GM23248 (cell line): ENCODE results near the gene DIS3. TPM values are rescaled to one million over a fixed set of nuclear protein-coding genes. Genes with fewer than 3 reads are reported as not detected.

Source experiments
- DNase-seq: peaks from one replicate; pipeline ENCODE4 v3.0.0-alpha.2; 2015
- H2AFZ ChIP-seq: fragments of 200-600 bp; sonication (generic); 2 replicates; pipeline ENCODE4 v1.6.1; 2016; ENCODE audit warnings: antibody characterized with exemption
- H3F3A ChIP-seq: fragments of 200-600 bp; sonication (generic); 2 replicates; pipeline ENCODE4 v1.6.1; 2016; ENCODE audit warnings: mild to moderate bottlenecking, antibody characterized with exemption, mixed run types; ENCODE audit not compliant: insufficient read depth
- H3K27ac ChIP-seq: fragments of 200-600 bp; sonication (generic); 2 replicates; pipeline ENCODE4 v1.5.1; 2016; ENCODE audit warnings: mild to moderate bottlenecking
- H3K27me3 ChIP-seq: fragments of 200-600 bp; sonication (generic); replicated peaks from 2 replicates; pipeline ENCODE4 v1.6.1; 2016; ENCODE audit warnings: mild to moderate bottlenecking; ENCODE audit not compliant: insufficient read depth
- H3K36me3 ChIP-seq: fragments of 200-600 bp; sonication (generic); 2 replicates; pipeline ENCODE4 v1.6.1; 2016; ENCODE audit warnings: low read depth, mild to moderate bottlenecking
- H3K4me1 ChIP-seq: fragments of 200-600 bp; sonication (generic); 2 replicates; pipeline ENCODE4 v1.6.1; 2016; ENCODE audit warnings: mild to moderate bottlenecking; ENCODE audit not compliant: insufficient read depth
- H3K4me2 ChIP-seq: fragments of 200-600 bp; sonication (generic); one replicate; pipeline ENCODE4 v1.6.1; 2016; ENCODE audit warnings: mild to moderate bottlenecking; ENCODE audit not compliant: unreplicated experiment
- H3K4me3 ChIP-seq: fragments of 200-600 bp; sonication (generic); 2 replicates; pipeline ENCODE4 v1.5.1; 2016; ENCODE audit warnings: mild to moderate bottlenecking
- H3K79me2 ChIP-seq: fragments of 200-600 bp; sonication (generic); 2 replicates; pipeline ENCODE4 v1.6.1; 2016; ENCODE audit warnings: mild to moderate bottlenecking; ENCODE audit not compliant: insufficient read depth
- H3K9ac ChIP-seq: fragments of 200-600 bp; sonication (generic); 2 replicates; pipeline ENCODE4 v1.6.1; 2016; ENCODE audit warnings: mild to moderate bottlenecking
- H3K9me2 ChIP-seq: fragments of 200-600 bp; sonication (generic); 2 replicates; pipeline ENCODE4 v1.6.1; 2016; ENCODE audit warnings: mixed run types, mild to moderate bottlenecking, moderate library complexity; ENCODE audit not compliant: insufficient read depth
- H3K9me3 ChIP-seq: fragments of 200-600 bp; sonication (generic); one replicate; pipeline ENCODE4 v1.6.1; 2017; ENCODE audit warnings: low read depth
- H4K20me1 ChIP-seq: fragments of 200-600 bp; sonication (generic); 2 replicates; pipeline ENCODE4 v1.6.0; 2016; ENCODE audit not compliant: insufficient read depth
- EZH2 ChIP-seq: fragments of 200-600 bp; sonication (generic); IDR thresholded peaks from 2 replicates; pipeline ENCODE4 v1.6.1; 2018; ENCODE audit warnings: antibody characterized with exemption, mild to moderate bottlenecking; ENCODE audit not compliant: insufficient read depth, poor library complexity, severe bottlenecking
- EZH2phosphoT487 ChIP-seq: fragments of 200-600 bp; sonication (generic); IDR thresholded peaks from 2 replicates; pipeline ENCODE4 v1.6.1; 2018; ENCODE audit warnings: antibody characterized with exemption, moderate library complexity, mild to moderate bottlenecking, low read depth; ENCODE audit not compliant: insufficient read depth
- WGBS, 2 experiments: methylation state at CpG; one replicate each; pipeline ENCODE4 v1.1.6; 2015 to 2017; ENCODE audit warnings: low lambda C conversion rate in 2 of 2, low coverage in 1 of 2; ENCODE audit errors: missing lambda C conversion rate in 2 of 2; 5-methylcytosine and 5-hydroxymethylcytosine counted together
- in situ Hi-C: fragments of 300-500 bp; cut with MboI; formaldehyde crosslinking; loops from 2 replicates; pipeline ENCODE4 v1.15.0; 2020
- polyA plus RNA-seq: library from polyadenylated mRNA; unstranded; fragments of >200 nt; fragmentation: Nextera tagmentation; extraction: Ambion mirVana; gene quantifications from 2 replicates; pipeline ENCODE4 v1.2.1, GENCODE V29; 2016
- total RNA-seq: library from RNA; depleted of rRNA; stranded (reverse); fragments of >200 nt; shearing (Covaris generic); gene quantifications from 2 replicates; pipeline ENCODE4 v1.2.3, GENCODE V29; 2014

Gene DIS3
- total and polyA plus RNA-seq, 2 experiments from 2014 or later: 17.3 to 31.0 TPM

- Histone ChIP-seq H4K20me1 (no peaks in the 10 kb centered on the region), H3K9me2 (no peaks in the 10 kb centered on the region)
Observed at GRCh38 chr13:72760189-72760588, 21.5 kb downstream of the DIS3 start.

GRCh38 chr13:72757792-72758535 is 23.7 kb downstream of the DIS3 start:
- in situ Hi-C loops: no loop called here
- peaks cover 31% of the 10 kb centered on the region; the same call in 1 of the 2 replicates for H3F3A ChIP-seq
- DNase-seq: peak; percentile 9
- H3K79me2 ChIP-seq: peaks cover 24% of the 10 kb centered on the region
- no peak overlapping the region for H3K4me2 ChIP-seq
- H3K36me3 ChIP-seq: peaks cover 76% of the 10 kb centered on the region
- H3K4me3 ChIP-seq: no peak overlapping the region
- no peaks in the 10 kb centered on the region for H3K9me3 ChIP-seq
- no peaks in the 10 kb centered on the region for H4K20me1 ChIP-seq
- H3K9me2 ChIP-seq: no peaks in the 10 kb centered on the region
- H3K4me1 ChIP-seq: no peaks in the 10 kb centered on the region
- no peak overlapping the region for H3K9ac ChIP-seq
- TF ChIP-seq EZH2phosphoT487 (no peak), EZH2 (no peak)
- 72 to 74% methylated on average over 4 of the region's 4 CpGs for WGBS, 2 experiments
- no peak overlapping the region for H2AFZ ChIP-seq
- H3K27me3 ChIP-seq: no peaks in the 10 kb centered on the region
- H3K27ac ChIP-seq: no peak overlapping the region

More at GRCh38 chr13:72760189-72760588, 21.5 kb downstream of the DIS3 start:
- Histone ChIP-seq H3K4me2 (no peak overlapping the region), H3K27me3 (no peaks in the 10 kb centered on the region), H3K4me1 (no peaks in the 10 kb centered on the region), H3K9me3 (no peaks in the 10 kb centered on the region), H2AFZ (no peak overlapping the region), H3K4me3 (no peak overlapping the region), H3K27ac (no peak overlapping the region), H3K9ac (no peak overlapping the region), H3K79me2 (peaks cover 13% of the 10 kb centered on the region; the same call in 1 of the 2 replicates), H3K36me3 (peaks cover 85% of the 10 kb centered on the region), H3F3A (peaks cover 31% of the 10 kb centered on the region; the same call in 1 of the 2 replicates)
- 96 to 100% methylated on average over 3 of the region's 3 CpGs for WGBS, 2 experiments
- in situ Hi-C loops: no loop called here
- no peak for TF ChIP-seq EZH2phosphoT487
- no peak for TF ChIP-seq EZH2
- no peak for DNase-seq

- in situ Hi-C loops: no loop called here
- WGBS, 2 experiments: 96 to 99% methylated on average over 6 of the region's 6 CpGs
- peaks cover 60% of the 10 kb centered on the region for H3K36me3 ChIP-seq
Observed at GRCh38 chr13:72754111-72754510, 27.6 kb downstream of the DIS3 start.

GRCh38 chr13:72751220-72751619 is 30.5 kb downstream of the DIS3 start:
- Histone ChIP-seq H2AFZ (no peak overlapping the region), H3K4me2 (no peak overlapping the region)

More at GRCh38 chr13:72754111-72754510, 27.6 kb downstream of the DIS3 start:
- Histone ChIP-seq H3K9me3 (no peaks in the 10 kb centered on the region), H3K4me2 (no peak overlapping the region), H3K4me3 (no peak overlapping the region), H3K79me2 (peaks cover 54% of the 10 kb centered on the region), H3F3A (peaks cover 22% of the 10 kb centered on the region; the same call in 1 of the 2 replicates), H3K27me3 (no peaks in the 10 kb centered on the region), H3K4me1 (no peaks in the 10 kb centered on the region), H3K27ac (no peak overlapping the region), H2AFZ (no peak overlapping the region), H3K9ac (no peak overlapping the region), H3K9me2 (no peaks in the 10 kb centered on the region), H4K20me1 (no peaks in the 10 kb centered on the region)
- TF ChIP-seq EZH2 (no peak), EZH2phosphoT487 (no peak)
- no peak for DNase-seq

More at GRCh38 chr13:72751220-72751619, 30.5 kb downstream of the DIS3 start:
- no peak for TF ChIP-seq EZH2phosphoT487
- TF ChIP-seq EZH2: no peak
- Histone ChIP-seq H3K9me2 (no peaks in the 10 kb centered on the region), H3K9me3 (no peaks in the 10 kb centered on the region), H3F3A (peaks cover 19% of the 10 kb centered on the region; the same call in 1 of the 2 replicates), H3K36me3 (peaks cover 48% of the 10 kb centered on the region), H3K27ac (no peak overlapping the region), H3K79me2 (peaks cover 58% of the 10 kb centered on the region), H3K4me1 (no peaks in the 10 kb centered on the region), H3K9ac (no peak overlapping the region), H3K4me3 (no peak overlapping the region), H4K20me1 (no peaks in the 10 kb centered on the region), H3K27me3 (no peaks in the 10 kb centered on the region)
- in situ Hi-C loops: no loop called here
- DNase-seq: no peak
